Gastrocnemius medialis (tissue), 4 donors: ENCODE measurements around the gene HS3ST3A1. TPM values are rescaled to one million over a fixed set of nuclear protein-coding genes. Genes with fewer than 3 reads are reported as not detected.

Source experiments
- ATAC-seq, 2 donors: fragments of 150-250 bp; one replicate each; pipeline ENCODE4 v1.9.1; 2016
- DNase-seq, 2 donors: peaks; one replicate each; pipeline ENCODE4 v3.0.0-alpha.2; 2019
- H3K27ac ChIP-seq, 4 donors: fragments of 200-600 bp; sonication (generic); 1 replicate in 1 of 4; 2 replicates in 3 of 4; pipeline ENCODE4 v1.5.1; 2016 to 2018; ENCODE audit warnings: mild to moderate bottlenecking in 2 of 4, moderate library complexity in 1 of 4
- H3K27me3 ChIP-seq, 3 donors: fragments of 200-600 bp; sonication (generic) in 2 of 3; 1 replicate in 1 of 3; 2 replicates in 2 of 3; pipeline versions ENCODE4 v1.5.1 to v1.6.0; 2016 to 2019; ENCODE audit warnings: mild to moderate bottlenecking in 1 of 3, moderate library complexity in 1 of 3
- H3K36me3 ChIP-seq, 2 donors: fragments of 200-600 bp; sonication (generic) in 1 of 2; one replicate each; pipeline ENCODE4 v1.5.1; 2017 to 2018
- H3K4me1 ChIP-seq, 2 donors: fragments of 200-600 bp; sonication (generic) in 1 of 2; one replicate each; pipeline ENCODE4 v1.5.1; 2016 to 2017; ENCODE audit warnings: mild to moderate bottlenecking in 2 of 2
- H3K4me3 ChIP-seq, 4 donors: fragments of 200-600 bp; sonication (generic) in 3 of 4; 1 replicate in 1 of 4; 2 replicates in 3 of 4; pipeline ENCODE4 v1.5.1; 2016 to 2019; ENCODE audit warnings: mild to moderate bottlenecking in 2 of 4
- H3K9me3 ChIP-seq, 3 donors: fragments of 200-600 bp; sonication (generic) in 2 of 3; 1 replicate in 1 of 3; 2 replicates in 2 of 3; pipeline ENCODE4 v1.5.1; 2016 to 2019
- CTCF ChIP-seq, 5 experiments: fragments of 450-650 bp in 3 of 5; fragments of 200-600 bp in 2 of 5; sonication (generic) in 2 of 5; IDR thresholded peaks in 4 of 5; conservative IDR thresholded peaks in 1 of 5; 1 replicate in 4 of 5; 2 replicates in 1 of 5; pipeline ENCODE4 v1.5.1; 2016 to 2019; ENCODE audit warnings: antibody characterized with exemption in 5 of 5, mild to moderate bottlenecking in 3 of 5, moderate library complexity in 3 of 5
- POLR2A ChIP-seq, 2 donors: fragments of 450-650 bp; IDR thresholded peaks; one replicate each; pipeline ENCODE4 v1.6.1; 2017; ENCODE audit warnings: antibody characterized with exemption in 2 of 2, mild to moderate bottlenecking in 2 of 2, moderate library complexity in 2 of 2
- in situ Hi-C, 4 donors: fragments of 200-750 bp; cut with MboI; loops; one replicate each; pipeline versions ENCODE4 v1.15.0 to v1.8.0; 2017; ENCODE audit warnings: low sequenced_read_pairs in 4 of 4
- intact Hi-C: fragments of 100-400 bp; cut with DNase I; formaldehyde crosslinking; loops from one replicate; pipeline ENCODE4 v1.15.1; 2023; ENCODE audit warnings: low total_unique reads
- total RNA-seq, 4 donors: library from RNA; depleted of rRNA; stranded (reverse); fragments of >200 nt; gene quantifications; one replicate each; pipeline versions ENCODE4 v1.1.0 to v1.2.3, GENCODE V29; 2016

Gene HS3ST3A1
- total RNA-seq, 4 donors from 2014 or later = 0.23 to 1.4 (median 0.85) TPM

GRCh38 chr17:13646411-13646810 lies 44.7 kb upstream of the HS3ST3A1 start:
- Histone ChIP-seq H3K36me3 (no peaks in the 10 kb centered on the region), H3K4me3 (no peak overlapping the region), H3K9me3 (no peaks in the 10 kb centered on the region), H3K27me3 (no peaks in the 10 kb centered on the region), H3K27ac (no peak overlapping the region), H3K4me1 (no peaks in the 10 kb centered on the region)
- in situ Hi-C loops = no loop called here
- intact Hi-C loops = no loop called here
- TF ChIP-seq POLR2A (IDR thresholded peaks at IDR 0.05) (no peak), CTCF (IDR thresholded peaks at IDR 0.05 in 4 of 5, conservative IDR thresholded peaks at IDR 0.05 in 1 of 5) (no peak)
- ATAC-seq = no peak
- DNase-seq = no peak

GRCh38 chr17:13643180-13643579 lies 41.5 kb upstream of the HS3ST3A1 start:
- no peak for ATAC-seq
- intact Hi-C loops = no loop called here
- TF ChIP-seq POLR2A (IDR thresholded peaks at IDR 0.05) = no peak
- TF ChIP-seq CTCF (IDR thresholded peaks at IDR 0.05 in 4 of 5, conservative IDR thresholded peaks at IDR 0.05 in 1 of 5) = no peak
- DNase-seq = no peak
- Histone ChIP-seq H3K4me3 (no peak overlapping the region), H3K4me1 (no peaks in the 10 kb centered on the region), H3K36me3 (no peaks in the 10 kb centered on the region), H3K27ac (no peak overlapping the region), H3K9me3 (no peaks in the 10 kb centered on the region), H3K27me3 (no peaks in the 10 kb centered on the region)
- in situ Hi-C loops = no loop called here

GRCh38 chr17:13642188-13642587 lies 40.5 kb upstream of the HS3ST3A1 start:
- Histone ChIP-seq H3K4me3 (no peak overlapping the region), H3K4me1 (no peaks in the 10 kb centered on the region), H3K27me3 (no peaks in the 10 kb centered on the region), H3K27ac (no peak overlapping the region), H3K36me3 (no peaks in the 10 kb centered on the region), H3K9me3 (no peaks in the 10 kb centered on the region)
- intact Hi-C loops = no loop called here
- TF ChIP-seq CTCF (IDR thresholded peaks at IDR 0.05 in 4 of 5, conservative IDR thresholded peaks at IDR 0.05 in 1 of 5) = no peak
- no peak for TF ChIP-seq POLR2A (IDR thresholded peaks at IDR 0.05)
- ATAC-seq = no peak
- in situ Hi-C loops = no loop called here
- no peak for DNase-seq

GRCh38 chr17:13640551-13640950 lies 38.8 kb upstream of the HS3ST3A1 start:
- H3K9me3 ChIP-seq = no peaks in the 10 kb centered on the region
- H3K4me1 ChIP-seq = no peaks in the 10 kb centered on the region
- H3K36me3 ChIP-seq = no peaks in the 10 kb centered on the region
- H3K27ac ChIP-seq = no peak overlapping the region
- no peaks in the 10 kb centered on the region for H3K27me3 ChIP-seq
- in situ Hi-C loops (no loop called here), intact Hi-C loops (no loop called here)
- ATAC-seq (no peak), DNase-seq (no peak)
- H3K4me3 ChIP-seq = no peak overlapping the region
- TF ChIP-seq POLR2A (IDR thresholded peaks at IDR 0.05) = no peak
- no peak for TF ChIP-seq CTCF (IDR thresholded peaks at IDR 0.05 in 4 of 5, conservative IDR thresholded peaks at IDR 0.05 in 1 of 5)

GRCh38 chr17:13638855-13639458 lies 37.2 kb upstream of the HS3ST3A1 start:
- no peaks in the 10 kb centered on the region for H3K9me3 ChIP-seq
- ATAC-seq (no peak), DNase-seq (no peak)
- intact Hi-C loops = no loop called here
- H3K4me3 ChIP-seq = no peak overlapping the region
- in situ Hi-C loops = no loop called here
- TF ChIP-seq CTCF (IDR thresholded peaks at IDR 0.05 in 4 of 5, conservative IDR thresholded peaks at IDR 0.05 in 1 of 5) (no peak), POLR2A (IDR thresholded peaks at IDR 0.05) (no peak)
- H3K27ac ChIP-seq = no peak overlapping the region
- no peaks in the 10 kb centered on the region for H3K36me3 ChIP-seq
- H3K27me3 ChIP-seq = no peaks in the 10 kb centered on the region
- no peaks in the 10 kb centered on the region for H3K4me1 ChIP-seq
